ENCODE measurements around the gene GNPDA1.
A peak's percentile ranks its signal among the peaks of the same experiment; 100 is the strongest.
"Not testable (repeated sequence)": the region's sequence is repeated elsewhere in the genome, so short reads cannot be mapped to it uniquely, and the experiment has no call there.

The GNPDA1 gene

DNA sequence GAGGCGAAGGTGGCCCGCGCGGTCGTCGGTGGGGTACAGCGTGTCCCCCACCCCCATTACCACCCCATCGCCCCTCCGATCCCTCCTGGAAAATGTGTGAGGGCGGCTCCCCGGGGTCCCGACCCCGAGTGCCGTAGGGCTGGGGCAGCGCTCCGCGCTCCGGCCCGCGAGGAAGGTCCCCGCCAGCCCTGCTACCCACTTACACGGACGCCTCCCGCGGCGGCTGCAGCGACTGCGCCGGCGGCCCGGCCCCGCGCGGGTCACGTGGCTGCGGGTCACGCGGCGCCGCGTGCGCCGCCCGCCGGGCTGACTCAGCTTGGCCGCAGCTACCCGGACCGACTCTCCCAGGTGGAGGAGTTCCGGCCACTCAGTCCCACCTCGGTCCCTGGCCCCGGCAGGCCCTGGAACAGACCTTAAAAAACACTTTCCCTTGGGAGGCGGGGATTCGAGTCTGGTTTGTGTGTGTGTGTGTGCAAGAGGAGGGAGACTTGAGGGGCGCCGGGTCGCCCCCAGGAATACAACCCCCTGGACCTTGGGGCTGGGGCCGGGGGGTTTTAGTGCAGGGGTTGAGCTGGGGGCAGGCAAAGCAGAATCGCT is at the start of gene GNPDA1:
TSS of gene GNPDA1 (minus strand) at position 236 of the 597 bp plus-strand sequence. CDS start 992 bp downstream, outside the sequence.
- peak; percentile 89 for DNase-seq (ENCODE audit: low spot score)

GRCh38 chr5:142059304-142059940 is 46.6 kb upstream of the GNPDA1 start:
- no peak for DNase-seq (ENCODE audit: low spot score)

GRCh38 chr5:142057697-142058056 is 44.9 kb upstream of the GNPDA1 start:
- DNase-seq (ENCODE audit: low spot score) = peak; percentile 27

DNA sequence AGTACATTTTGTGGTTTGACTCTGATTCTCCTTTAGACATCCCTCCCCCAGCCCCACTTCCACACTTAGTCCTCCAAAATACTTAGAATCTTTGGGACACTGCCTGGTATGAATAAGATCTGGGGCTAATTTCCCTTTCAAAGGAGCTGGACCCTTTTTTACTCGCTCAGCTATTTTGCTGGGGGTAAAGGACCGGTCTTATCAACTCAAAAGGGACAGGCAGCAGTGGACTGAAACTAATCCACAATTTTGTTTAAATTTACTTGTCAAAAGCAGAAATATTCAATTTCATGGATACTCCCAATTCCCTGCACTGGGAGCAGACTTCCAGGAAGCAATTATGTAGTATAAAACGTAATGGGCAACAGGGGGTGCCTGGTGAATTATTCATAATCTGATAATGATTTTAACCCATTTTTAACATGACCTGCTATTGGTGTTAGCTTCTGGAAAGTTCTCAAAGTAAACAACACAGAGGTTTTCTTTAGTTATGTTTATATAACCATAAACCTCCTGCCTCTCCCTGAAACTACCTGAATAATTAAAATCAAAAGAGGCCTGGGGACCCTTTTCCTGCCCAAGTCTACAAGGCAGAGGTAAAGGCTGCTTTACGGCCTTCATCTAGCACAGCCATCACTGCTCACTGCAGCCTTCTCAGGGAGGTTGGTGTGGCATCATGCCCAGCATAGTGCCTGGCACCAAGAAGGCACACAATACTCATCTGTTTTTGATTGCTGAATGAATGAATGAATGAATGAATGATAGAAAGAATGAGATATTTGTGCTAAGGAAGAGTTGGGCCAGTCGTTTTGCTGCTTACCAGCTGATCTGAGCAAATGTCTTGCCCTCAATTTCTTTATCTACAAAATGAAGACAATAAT is 44.2 kb upstream of the GNPDA1 start:
- no peak for DNase-seq (ENCODE audit: low spot score)

DNA sequence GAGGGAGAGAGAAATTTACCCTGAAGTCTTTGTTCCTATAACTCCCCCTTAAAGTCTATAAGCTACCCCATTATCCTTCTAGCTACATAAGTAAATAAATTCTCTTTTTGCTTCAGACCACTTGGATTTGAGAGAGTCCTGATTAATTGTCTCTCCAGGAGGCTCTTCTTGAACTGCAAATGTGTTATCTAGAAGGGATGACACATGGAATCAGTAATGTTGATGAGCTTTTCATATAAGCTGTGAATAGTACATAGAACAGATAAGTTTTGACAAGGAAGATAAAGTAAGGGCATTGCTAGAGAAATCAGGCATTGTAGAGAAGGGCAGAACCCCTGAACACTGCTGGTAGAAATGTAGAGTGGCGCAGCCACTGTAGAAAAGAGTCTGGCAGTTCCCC is 42.5 kb upstream of the GNPDA1 start:
- no peak for DNase-seq (ENCODE audit: low spot score)

DNA sequence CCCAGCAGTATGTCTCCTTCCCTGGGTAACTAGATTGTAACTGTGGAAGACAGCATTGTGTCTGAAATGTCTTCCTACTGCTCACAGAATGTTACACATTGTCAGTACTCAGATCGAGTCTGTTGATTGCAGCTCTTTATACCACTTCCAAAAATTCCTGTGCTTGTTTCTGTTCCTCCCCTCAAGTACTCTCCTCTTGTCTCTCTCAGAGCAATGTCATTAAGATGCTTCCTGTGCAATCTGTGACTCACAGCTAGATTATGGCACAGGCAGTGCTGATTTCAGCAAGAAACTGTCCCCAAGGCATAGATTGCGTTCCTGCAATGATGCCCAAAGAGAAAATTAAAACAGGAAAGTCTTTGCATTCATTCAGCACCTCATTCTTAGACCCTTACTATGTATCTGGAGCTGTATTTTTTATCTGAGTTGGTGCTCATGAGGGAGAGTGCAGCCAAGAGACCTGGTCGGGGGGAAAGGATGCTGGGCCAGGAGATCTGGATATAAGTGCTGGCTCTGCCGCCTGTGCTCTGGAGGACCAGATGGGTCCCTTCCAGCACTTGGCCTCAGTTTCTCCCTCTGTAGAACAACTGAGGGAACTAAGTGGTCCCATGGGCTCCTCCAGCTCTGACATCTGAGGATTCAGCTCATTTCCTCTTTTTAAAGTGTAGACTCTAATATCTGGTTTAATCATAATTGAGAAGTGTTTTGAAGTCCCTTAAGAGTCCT is 40.8 kb upstream of the GNPDA1 start:
- DNase-seq (ENCODE audit: low spot score) = peak; percentile 32

GRCh38 chr5:142052026-142052425 is 39.2 kb upstream of the GNPDA1 start:
- not testable (repeated sequence) for DNase-seq (ENCODE audit: low spot score)

DNA sequence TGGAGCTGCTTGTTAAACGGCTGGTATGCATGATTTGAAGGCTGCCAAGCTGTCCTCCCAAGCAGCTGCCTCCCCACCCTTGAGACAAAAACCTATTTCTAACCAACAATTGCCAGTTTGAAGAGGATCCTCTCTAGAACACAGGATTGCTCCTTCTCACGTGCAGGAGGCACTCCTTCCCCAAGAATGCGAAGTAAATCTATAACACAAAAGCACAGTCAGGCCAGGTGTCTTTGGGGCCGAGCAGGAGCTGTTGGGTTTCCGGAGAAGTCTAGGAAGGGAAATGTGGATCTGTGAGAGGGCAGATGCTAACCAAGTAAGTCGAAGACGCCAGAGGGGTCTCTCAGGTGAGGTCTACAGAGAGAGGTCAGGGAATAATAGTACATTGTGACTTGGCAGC is 35.4 kb upstream of the GNPDA1 start:
- DNase-seq (ENCODE audit: low spot score) = no peak

GRCh38 chr5:142046191-142046590 is 33.4 kb upstream of the GNPDA1 start:
- DNase-seq (ENCODE audit: low spot score) = no peak

GRCh38 chr5:142040881-142041280 is 28.1 kb upstream of the GNPDA1 start:
- DNase-seq (ENCODE audit: low spot score) = not testable (repeated sequence)

- no peak for DNase-seq (ENCODE audit: low spot score)
Measured at GRCh38 chr5:142040285-142040684, 27.5 kb upstream of the GNPDA1 start.

- no peak for DNase-seq (ENCODE audit: low spot score)
Measured at GRCh38 chr5:142038735-142039134, 25.9 kb upstream of the GNPDA1 start.

DNA sequence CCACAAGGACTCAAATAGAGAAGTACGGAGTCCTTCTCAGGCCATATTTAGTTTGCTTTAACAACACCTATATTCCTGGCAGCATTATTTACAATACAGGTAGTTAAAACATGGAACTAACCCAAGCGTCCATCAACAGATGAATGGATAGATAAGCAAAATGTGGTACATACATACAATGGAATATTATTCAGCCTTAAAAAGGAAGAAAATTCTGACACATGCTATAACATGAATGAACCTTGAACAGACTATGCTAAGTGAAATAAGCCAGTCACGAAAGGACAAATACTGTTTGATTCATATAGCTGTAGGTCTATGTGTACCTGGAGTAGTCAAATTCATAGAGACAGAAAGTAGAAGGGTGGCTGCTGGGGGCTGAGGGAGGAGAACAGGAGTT is 24.8 kb upstream of the GNPDA1 start:
- not testable (repeated sequence) for DNase-seq (ENCODE audit: low spot score)

- DNase-seq (ENCODE audit: low spot score) = no peak
Measured at GRCh38 chr5:142036918-142037317, 24.1 kb upstream of the GNPDA1 start.

DNA sequence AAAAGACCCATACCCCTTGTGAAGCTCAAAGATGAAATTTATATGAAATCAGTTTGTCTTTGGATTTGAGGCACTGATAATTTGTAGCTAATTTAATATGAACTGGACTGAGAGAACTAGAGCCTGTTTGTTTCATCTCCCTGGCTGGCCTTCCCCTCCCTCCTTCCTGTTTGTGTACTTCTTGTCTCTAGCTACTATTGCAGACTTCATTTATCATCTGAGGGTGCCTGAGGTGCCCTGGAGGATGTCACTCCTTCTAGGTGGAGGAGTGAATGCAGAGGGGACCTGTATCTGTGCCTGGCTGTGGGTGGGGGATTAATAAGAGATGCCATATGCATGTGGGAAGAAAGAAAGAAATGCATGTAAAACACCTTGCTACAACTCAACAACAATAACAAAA is 22.2 kb upstream of the GNPDA1 start:
- no peak for DNase-seq (ENCODE audit: low spot score)

GRCh38 chr5:142033632-142034567 is 21.1 kb upstream of the GNPDA1 start:
- not testable (repeated sequence) for DNase-seq (ENCODE audit: low spot score)

DNA sequence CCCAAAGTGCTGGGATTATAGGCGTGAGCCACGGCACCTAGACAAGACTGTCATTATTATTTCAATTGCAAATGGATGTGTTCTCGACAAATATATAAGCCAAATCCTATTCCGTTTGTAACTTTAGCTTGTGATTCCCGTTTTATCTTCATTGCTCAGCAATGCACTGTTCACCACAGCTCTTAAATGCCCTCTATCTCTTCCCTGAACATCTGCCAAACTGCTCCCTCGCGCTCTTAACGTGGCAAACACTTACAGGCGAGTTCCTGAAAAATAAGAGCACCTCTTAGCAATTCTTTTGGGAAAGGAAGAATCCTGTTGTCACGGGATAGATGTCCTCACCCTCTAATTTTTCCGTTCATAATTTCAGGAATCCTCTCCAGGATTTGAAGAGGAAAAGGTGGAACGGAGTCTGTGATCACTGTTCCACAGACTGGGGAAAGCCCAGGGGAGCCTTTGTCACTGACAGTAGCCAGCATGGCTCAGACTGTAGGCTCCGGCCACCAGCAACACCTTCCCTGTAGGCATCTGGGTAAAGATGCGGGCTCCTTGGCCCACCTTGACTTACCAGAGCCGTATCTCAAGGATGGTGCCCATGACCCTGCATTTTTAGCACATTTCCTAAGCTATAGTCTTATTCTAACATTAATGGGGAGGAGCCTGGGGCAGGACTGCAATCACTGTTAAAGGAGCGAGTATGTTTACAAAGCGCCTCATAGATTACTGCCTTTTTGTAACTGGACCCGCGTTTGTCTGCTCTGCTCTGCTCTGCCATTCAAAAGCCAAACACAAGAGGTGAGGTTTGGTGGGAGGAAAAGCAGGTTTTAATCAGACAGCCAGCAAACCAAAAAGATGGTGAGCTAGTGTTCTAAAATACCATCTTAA is 20.2 kb upstream of the GNPDA1 start:
- DNase-seq (ENCODE audit: low spot score) = no peak

- no peak for DNase-seq (ENCODE audit: low spot score)
Measured at GRCh38 chr5:142032150-142032549, 19.3 kb upstream of the GNPDA1 start.

GRCh38 chr5:142025637-142026036 is 12.8 kb upstream of the GNPDA1 start:
- DNase-seq (ENCODE audit: low spot score) = no peak

DNA sequence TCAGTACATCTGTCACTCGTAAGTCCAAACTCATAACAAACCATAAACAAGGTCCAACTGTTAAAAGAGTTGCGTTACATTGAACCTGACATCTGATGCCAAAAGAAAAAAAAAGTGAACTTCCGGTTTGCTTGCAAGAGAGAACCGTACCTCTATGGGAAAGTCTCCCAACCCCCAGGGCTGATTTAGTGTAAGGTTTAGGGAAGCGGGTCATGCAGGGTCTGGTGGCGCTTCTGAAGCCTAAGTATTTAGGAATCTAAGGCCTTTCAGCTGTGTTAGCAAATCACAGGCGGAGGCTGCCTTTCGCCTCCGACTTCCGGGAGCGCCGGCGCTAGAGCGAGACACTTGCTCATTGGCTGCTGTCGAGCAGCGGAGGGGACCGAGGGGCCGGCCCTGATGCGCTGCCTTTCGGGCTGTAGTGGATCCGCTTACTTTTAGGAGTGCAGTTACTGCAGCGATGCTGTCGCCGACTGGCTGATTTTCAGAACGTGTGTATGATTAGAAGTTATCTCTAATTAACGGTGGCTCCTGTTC is 12.0 kb upstream of the GNPDA1 start:
- peak; percentile 91 for DNase-seq (ENCODE audit: low spot score)

All from LoVo (cell line).